Stimulated activated CD8-positive, alpha-beta memory T cell treated with anti-CD3 and anti-CD28 coated beads, Interleukin-7, amount 100 ng/mL, for 1 hour (primary cell): ENCODE measurements around the gene PPP1R10.

Source experiments
- DNase-seq, 2 donors: peaks; one replicate each; pipeline ENCODE4 v3.0.0-alpha.2; 2020; ENCODE audit warnings: low read depth in 2 of 2

Gene PPP1R10

DNA sequence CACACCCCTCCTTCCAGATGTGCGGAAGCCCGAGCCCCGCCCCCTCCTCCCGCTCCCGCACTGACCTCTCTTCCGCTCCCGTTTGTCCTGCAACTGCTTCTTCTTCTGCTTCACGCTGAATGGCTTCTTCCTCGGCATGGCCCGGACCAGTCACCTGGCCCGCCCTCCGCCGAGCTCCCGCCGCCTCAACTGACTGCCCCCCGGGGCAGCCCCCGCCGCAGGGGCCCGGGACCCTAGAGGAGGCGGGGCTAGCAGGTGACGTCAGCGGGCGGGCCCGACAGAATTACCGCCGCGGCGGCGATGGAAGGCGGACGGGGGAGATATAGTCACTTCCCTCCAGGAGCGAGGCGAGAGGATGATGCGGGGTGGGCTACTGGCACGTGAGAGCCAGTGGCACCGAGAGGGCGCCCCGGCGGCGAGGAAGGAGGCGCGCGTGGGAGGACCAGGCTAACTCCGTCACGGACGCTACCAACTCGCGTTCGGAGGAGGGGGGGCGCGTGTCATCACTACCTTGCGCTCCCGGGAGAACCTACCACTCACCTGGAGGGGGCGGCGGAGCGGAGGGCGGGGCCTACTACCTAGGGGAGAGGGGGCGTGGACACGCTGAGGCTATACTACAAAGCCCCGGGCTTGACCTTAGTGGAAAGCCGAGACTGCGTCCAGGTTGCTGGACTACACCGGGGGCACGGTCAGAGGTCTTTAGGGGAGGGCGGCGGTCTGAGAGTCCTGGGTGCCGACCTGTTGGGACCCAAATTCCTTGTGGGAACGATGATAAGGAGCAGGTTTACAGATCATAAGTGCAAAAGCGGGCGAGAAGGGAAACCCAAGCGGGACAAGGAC is 60.8 kb downstream of the PPP1R10 start, which contains the start of gene GNL1:
GNL1 (minus strand) TSS at position 424 of the 840 bp plus-strand sequence; CDS start at position 138, 286 bp downstream.
- peak; percentile 93 to 99 for DNase-seq

DNA sequence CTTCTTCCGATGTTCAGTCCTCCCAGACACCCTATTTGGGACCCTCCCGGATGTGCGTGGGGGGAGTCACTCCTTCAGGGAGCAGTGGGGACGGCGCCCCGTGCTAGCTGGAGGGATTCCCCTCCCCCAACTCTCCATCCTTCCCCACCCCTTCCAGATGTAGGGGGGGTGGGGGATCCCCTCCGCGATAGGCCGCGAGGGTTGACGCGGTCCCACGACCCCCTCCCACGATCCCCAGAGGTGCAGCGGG is 61.3 kb downstream of the PPP1R10 start:
- DNase-seq, result no peak

DNA sequence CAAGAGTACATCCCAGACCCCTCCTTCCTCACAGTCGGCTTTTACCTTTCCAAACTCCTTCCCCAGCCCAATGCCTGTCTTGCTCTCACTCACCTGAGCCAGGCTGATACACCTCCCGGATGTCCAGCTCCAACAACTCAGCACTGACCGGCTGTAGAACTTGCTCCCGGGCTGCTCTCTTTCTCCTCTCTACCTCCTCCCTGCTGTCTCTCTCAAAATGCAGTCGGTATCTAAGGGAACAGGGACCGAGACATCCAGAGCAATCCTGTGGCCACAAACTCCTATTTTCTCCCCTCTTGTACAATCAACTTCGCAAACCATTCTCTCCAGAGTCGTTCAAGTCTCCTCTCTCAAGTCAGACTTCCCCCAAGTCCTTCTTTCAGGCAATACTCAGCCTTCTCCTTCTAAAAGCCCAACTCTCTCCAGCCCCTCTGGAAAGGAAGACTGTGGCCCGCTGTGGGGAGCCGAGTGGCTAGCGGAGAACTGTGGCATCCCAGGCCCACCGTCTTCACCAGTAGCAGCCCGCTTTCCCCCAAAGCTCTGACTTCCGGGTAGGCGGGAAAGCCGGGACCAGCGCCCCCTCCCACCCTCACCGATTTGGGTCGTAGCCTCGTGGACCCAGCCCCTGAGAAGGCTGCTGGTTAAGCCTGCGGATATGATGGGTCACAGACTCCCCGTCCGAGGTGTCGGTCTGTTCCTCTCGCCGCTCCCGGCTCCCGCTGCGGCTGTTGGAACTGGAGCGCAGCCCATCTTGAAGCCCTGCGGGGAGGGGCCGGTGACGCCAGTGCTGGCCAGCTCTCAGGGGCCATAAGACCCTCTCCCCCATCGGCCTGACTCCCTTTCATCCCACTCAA is 61.9 kb downstream of the PPP1R10 start:
- DNase-seq, result no peak

DNA sequence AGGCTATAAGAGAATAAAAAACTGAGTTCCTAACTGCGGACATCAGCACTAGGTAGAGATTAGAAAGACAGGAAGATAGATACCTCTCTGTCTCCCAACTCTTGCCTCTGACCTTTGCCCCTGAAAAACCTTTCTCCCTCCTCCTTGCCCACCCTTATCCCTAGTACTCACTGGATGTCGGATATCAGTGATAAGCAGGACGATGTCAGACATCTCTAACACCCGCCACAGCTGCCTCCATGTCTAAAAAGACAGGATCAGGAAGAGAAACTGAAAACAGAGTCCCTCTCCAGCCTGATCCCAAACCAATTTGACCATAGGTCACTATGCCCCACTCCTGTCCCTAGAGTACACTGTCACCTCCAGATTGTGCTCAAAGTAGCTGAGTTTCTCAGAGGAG is 62.6 kb downstream of the PPP1R10 start:
- no peak for DNase-seq
